DOHH2 (cell line): Measurements from ENCODE around the gene WDFY3.

Experiments used
- EZH2phosphoT487 ChIP-seq: fragments of 200-600 bp; sonication (generic); IDR thresholded peaks from 2 replicates; pipeline ENCODE4 v1.6.1; 2017; ENCODE audit warnings: borderline replicate concordance, mild to moderate bottlenecking, antibody characterized with exemption, low read length, moderate library complexity, mixed read lengths
- TF ChIP-seq, protein P1 (sequence below): fragments of 200-600 bp; sonication (generic); IDR thresholded peaks from one replicate; pipeline ENCODE4 v1.5.1; 2014; ENCODE audit warnings: antibody characterized with exemption, mild to moderate bottlenecking, low read depth, low read length; ENCODE audit not compliant: poor library complexity, severe bottlenecking

DNA sequence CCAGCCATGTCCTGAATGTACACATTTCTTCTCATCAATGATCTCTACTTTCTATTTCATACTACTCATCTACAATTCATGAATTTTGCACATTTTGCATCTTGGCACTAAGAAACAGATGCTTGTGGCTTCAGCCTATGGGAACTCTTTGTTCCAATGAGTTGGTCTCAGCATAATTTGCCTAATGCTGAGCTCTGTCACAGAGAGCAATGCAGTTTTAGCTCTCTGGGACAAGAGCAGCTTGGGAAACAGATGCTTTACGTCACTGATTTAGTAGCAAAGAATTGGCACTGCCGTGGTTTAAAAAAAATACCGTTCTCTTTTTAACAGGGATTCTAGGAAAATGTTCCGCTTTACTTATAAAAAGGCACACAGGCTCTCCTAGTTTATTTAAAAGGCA, 162.4 kb downstream of the WDFY3 start:
- TF ChIP-seq, protein P1, sequence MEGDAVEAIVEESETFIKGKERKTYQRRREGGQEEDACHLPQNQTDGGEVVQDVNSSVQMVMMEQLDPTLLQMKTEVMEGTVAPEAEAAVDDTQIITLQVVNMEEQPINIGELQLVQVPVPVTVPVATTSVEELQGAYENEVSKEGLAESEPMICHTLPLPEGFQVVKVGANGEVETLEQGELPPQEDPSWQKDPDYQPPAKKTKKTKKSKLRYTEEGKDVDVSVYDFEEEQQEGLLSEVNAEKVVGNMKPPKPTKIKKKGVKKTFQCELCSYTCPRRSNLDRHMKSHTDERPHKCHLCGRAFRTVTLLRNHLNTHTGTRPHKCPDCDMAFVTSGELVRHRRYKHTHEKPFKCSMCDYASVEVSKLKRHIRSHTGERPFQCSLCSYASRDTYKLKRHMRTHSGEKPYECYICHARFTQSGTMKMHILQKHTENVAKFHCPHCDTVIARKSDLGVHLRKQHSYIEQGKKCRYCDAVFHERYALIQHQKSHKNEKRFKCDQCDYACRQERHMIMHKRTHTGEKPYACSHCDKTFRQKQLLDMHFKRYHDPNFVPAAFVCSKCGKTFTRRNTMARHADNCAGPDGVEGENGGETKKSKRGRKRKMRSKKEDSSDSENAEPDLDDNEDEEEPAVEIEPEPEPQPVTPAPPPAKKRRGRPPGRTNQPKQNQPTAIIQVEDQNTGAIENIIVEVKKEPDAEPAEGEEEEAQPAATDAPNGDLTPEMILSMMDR, result no peak
- TF ChIP-seq EZH2phosphoT487, result no peak
